Dendritic cell treated with granulocyte-macrophage colony-stimulating factor and Interleukin-4, amounts not matched to agents 40 ng/mL and 50 ng/mL, for 4 days (primary cell): Measurements from ENCODE around the gene SHISAL2A.

Experiments used
- H3K27ac Mint-ChIP-seq: one replicate; pipeline ENCODE4 v1.8.0; 2022; ENCODE audit warnings: mild to moderate bottlenecking, mixed read lengths
- H3K27me3 Mint-ChIP-seq: one replicate; pipeline ENCODE4 v1.8.0; 2022; ENCODE audit warnings: mild to moderate bottlenecking, mixed read lengths
- H3K36me3 Mint-ChIP-seq: one replicate; pipeline ENCODE4 v1.8.0; 2022; ENCODE audit warnings: low read depth, mixed read lengths
- H3K4me1 Mint-ChIP-seq: one replicate; pipeline ENCODE4 v1.8.0; 2022; ENCODE audit warnings: low read depth, mixed read lengths
- H3K4me3 Mint-ChIP-seq: one replicate; pipeline ENCODE4 v1.8.0; 2022; ENCODE audit warnings: mild to moderate bottlenecking, moderate library complexity, mixed read lengths
- H3K9me3 Mint-ChIP-seq: one replicate; pipeline ENCODE4 v1.8.0; 2022; ENCODE audit warnings: mixed read lengths
- intact Hi-C: fragments of 100-400 bp; cut with micrococcal nuclease; formaldehyde crosslinking; loops from one replicate; pipeline ENCODE4 v1.15.0; 2022

The SHISAL2A gene

GRCh38 chr1:52659851-52660596 is 27.1 kb downstream of the SHISAL2A start:
- no peaks in the 10 kb centered on the region for H3K4me1 Mint-ChIP-seq
- no peaks in the 10 kb centered on the region for H3K36me3 Mint-ChIP-seq
- no peak overlapping the region for H3K27ac Mint-ChIP-seq
- intact Hi-C loops: no loop called here
- no peaks in the 10 kb centered on the region for H3K27me3 Mint-ChIP-seq
- H3K9me3 Mint-ChIP-seq: no peaks in the 10 kb centered on the region
- no peak overlapping the region for H3K4me3 Mint-ChIP-seq

- Mint-ChIP-seq H3K27ac (no peak overlapping the region), H3K9me3 (no peaks in the 10 kb centered on the region), H3K4me1 (no peaks in the 10 kb centered on the region), H3K27me3 (no peaks in the 10 kb centered on the region), H3K36me3 (no peaks in the 10 kb centered on the region), H3K4me3 (no peak overlapping the region)
- intact Hi-C loops: no loop called here
Observed at GRCh38 chr1:52660807-52661206, 27.8 kb downstream of the SHISAL2A start.

- H3K4me1 Mint-ChIP-seq: no peaks in the 10 kb centered on the region
- no peaks in the 10 kb centered on the region for H3K27me3 Mint-ChIP-seq
- intact Hi-C loops: no loop called here
- no peaks in the 10 kb centered on the region for H3K9me3 Mint-ChIP-seq
- H3K4me3 Mint-ChIP-seq: no peak overlapping the region
- H3K36me3 Mint-ChIP-seq: no peaks in the 10 kb centered on the region
- no peak overlapping the region for H3K27ac Mint-ChIP-seq
Observed at GRCh38 chr1:52662645-52663313, 29.8 kb downstream of the SHISAL2A start.

GRCh38 chr1:52663716-52664115 is 30.7 kb downstream of the SHISAL2A start:
- H3K36me3 Mint-ChIP-seq: no peaks in the 10 kb centered on the region
- H3K9me3 Mint-ChIP-seq: no peaks in the 10 kb centered on the region
- H3K27me3 Mint-ChIP-seq: no peaks in the 10 kb centered on the region
- H3K4me1 Mint-ChIP-seq: no peaks in the 10 kb centered on the region
- H3K27ac Mint-ChIP-seq: no peak overlapping the region
- H3K4me3 Mint-ChIP-seq: no peak overlapping the region
- intact Hi-C loops: no loop called here

- Mint-ChIP-seq H3K4me1 (no peaks in the 10 kb centered on the region), H3K36me3 (no peaks in the 10 kb centered on the region), H3K27me3 (no peaks in the 10 kb centered on the region), H3K4me3 (no peak overlapping the region), H3K9me3 (no peaks in the 10 kb centered on the region), H3K27ac (no peak overlapping the region)
- intact Hi-C loops: no loop called here
Observed at GRCh38 chr1:52665006-52665941, 32.3 kb downstream of the SHISAL2A start.

- Mint-ChIP-seq H3K36me3 (no peaks in the 10 kb centered on the region), H3K27ac (no peak overlapping the region), H3K4me3 (no peak overlapping the region), H3K9me3 (no peaks in the 10 kb centered on the region), H3K4me1 (no peaks in the 10 kb centered on the region), H3K27me3 (no peaks in the 10 kb centered on the region)
- intact Hi-C loops: no loop called here
Observed at GRCh38 chr1:52667290-52667689, 34.3 kb downstream of the SHISAL2A start.

GRCh38 chr1:52667984-52668383 is 35.0 kb downstream of the SHISAL2A start:
- Mint-ChIP-seq H3K27ac (no peak overlapping the region), H3K4me3 (no peak overlapping the region), H3K27me3 (no peaks in the 10 kb centered on the region), H3K36me3 (no peaks in the 10 kb centered on the region), H3K9me3 (no peaks in the 10 kb centered on the region), H3K4me1 (no peaks in the 10 kb centered on the region)
- intact Hi-C loops: no loop called here

GRCh38 chr1:52668711-52669110 is 35.7 kb downstream of the SHISAL2A start:
- Mint-ChIP-seq H3K4me1 (no peaks in the 10 kb centered on the region), H3K9me3 (no peaks in the 10 kb centered on the region), H3K27me3 (no peaks in the 10 kb centered on the region), H3K4me3 (no peak overlapping the region), H3K36me3 (no peaks in the 10 kb centered on the region), H3K27ac (no peak overlapping the region)
- intact Hi-C loops: no loop called here

GRCh38 chr1:52669696-52670095 is 36.7 kb downstream of the SHISAL2A start:
- Mint-ChIP-seq H3K36me3 (no peaks in the 10 kb centered on the region), H3K4me1 (peaks cover 4% of the 10 kb centered on the region), H3K4me3 (no peak overlapping the region), H3K9me3 (no peaks in the 10 kb centered on the region), H3K27me3 (no peaks in the 10 kb centered on the region), H3K27ac (no peak overlapping the region)
- intact Hi-C loops: no loop called here

GRCh38 chr1:52670604-52671003 is 37.6 kb downstream of the SHISAL2A start:
- Mint-ChIP-seq H3K27me3 (no peaks in the 10 kb centered on the region), H3K4me1 (peaks cover 7% of the 10 kb centered on the region), H3K36me3 (no peaks in the 10 kb centered on the region)

GRCh38 chr1:52672946-52673345 is 40.0 kb downstream of the SHISAL2A start:
- H3K4me1 Mint-ChIP-seq: peaks cover 23% of the 10 kb centered on the region
- no peak overlapping the region for H3K4me3 Mint-ChIP-seq
- no peaks in the 10 kb centered on the region for H3K36me3 Mint-ChIP-seq
- H3K9me3 Mint-ChIP-seq: no peaks in the 10 kb centered on the region
- intact Hi-C loops: no loop called here
- H3K27me3 Mint-ChIP-seq: no peaks in the 10 kb centered on the region
- H3K27ac Mint-ChIP-seq: no peak overlapping the region

More at GRCh38 chr1:52670604-52671003, 37.6 kb downstream of the SHISAL2A start:
- intact Hi-C loops: no loop called here
- Mint-ChIP-seq H3K9me3 (no peaks in the 10 kb centered on the region), H3K27ac (no peak overlapping the region), H3K4me3 (no peak overlapping the region)

GRCh38 chr1:52673513-52673912 is 40.5 kb downstream of the SHISAL2A start:
- Mint-ChIP-seq H3K4me3 (no peak overlapping the region), H3K27me3 (no peaks in the 10 kb centered on the region), H3K4me1 (peaks cover 23% of the 10 kb centered on the region), H3K36me3 (no peaks in the 10 kb centered on the region), H3K27ac (no peak overlapping the region), H3K9me3 (no peaks in the 10 kb centered on the region)
- intact Hi-C loops: no loop called here

GRCh38 chr1:52674497-52675384 is 41.8 kb downstream of the SHISAL2A start:
- H3K27ac Mint-ChIP-seq: no peak overlapping the region
- H3K4me1 Mint-ChIP-seq: peaks cover 23% of the 10 kb centered on the region
- H3K9me3 Mint-ChIP-seq: no peaks in the 10 kb centered on the region
- H3K4me3 Mint-ChIP-seq: no peak overlapping the region
- H3K27me3 Mint-ChIP-seq: no peaks in the 10 kb centered on the region
- no peaks in the 10 kb centered on the region for H3K36me3 Mint-ChIP-seq
- intact Hi-C loops: no loop called here
